ENCODE results near the gene EVC2. TPM values are rescaled to one million over a fixed set of nuclear protein-coding genes. Genes with fewer than 3 reads are reported as not detected.

EVC2 gene
- total RNA-seq, 1 donor from 2014 or later: 5.2 TPM

- Histone ChIP-seq H3K36me3 (ENCODE audit: control insufficient read depth in 3 of 3, insufficient read depth in 3 of 3, low read length in 3 of 3) (no peaks in the 10 kb centered on the region), H3K9ac (ENCODE audit: low read depth in 1 of 3, low read length in 3 of 3) (no peak overlapping the region), H3K27ac (ENCODE audit: low read depth, low read length) (no peak overlapping the region), H3K9me3 (ENCODE audit: control insufficient read depth in 3 of 3, low read length in 3 of 3) (no peaks in the 10 kb centered on the region), H3K4me3 (ENCODE audit: low read length in 3 of 3) (peak overlapping the region in 2 of 3 donors; percentile 69 to 71), H3K4me1 (ENCODE audit: control insufficient read depth in 3 of 3, insufficient read depth in 3 of 3, low read length in 3 of 3) (peaks cover 18 to 20% (median 19%) of the 10 kb centered on the region in 3 donors), H3K27me3 (ENCODE audit: control insufficient read depth in 3 of 3, insufficient read depth in 3 of 3, low read length in 3 of 3) (peaks cover 18 to 32% (median 26%) of the 10 kb centered on the region in 3 donors)
Observed at GRCh38 chr4:5707366-5707765, 993 bp downstream of the EVC2 start.

- no peak overlapping the region for H3K27ac ChIP-seq (ENCODE audit: low read depth, low read length)
- H3K4me1 ChIP-seq (ENCODE audit: control insufficient read depth in 3 of 3, insufficient read depth in 3 of 3, low read length in 3 of 3): peaks cover 15 to 19% (median 16%) of the 10 kb centered on the region in 3 donors
- H3K27me3 ChIP-seq (ENCODE audit: control insufficient read depth in 3 of 3, insufficient read depth in 3 of 3, low read length in 3 of 3): peaks cover 18 to 31% (median 26%) of the 10 kb centered on the region in 3 donors
- peak overlapping the region in 1 of 3 donors; percentile 2 for H3K4me3 ChIP-seq (ENCODE audit: low read length in 3 of 3)
- no peaks in the 10 kb centered on the region for H3K9me3 ChIP-seq (ENCODE audit: control insufficient read depth in 3 of 3, low read length in 3 of 3)
- no peak overlapping the region for H3K9ac ChIP-seq (ENCODE audit: low read depth in 1 of 3, low read length in 3 of 3)
- no peaks in the 10 kb centered on the region for H3K36me3 ChIP-seq (ENCODE audit: control insufficient read depth in 3 of 3, insufficient read depth in 3 of 3, low read length in 3 of 3)
Observed at GRCh38 chr4:5706486-5707290, 1.7 kb downstream of the EVC2 start.

- Histone ChIP-seq H3K36me3 (ENCODE audit: control insufficient read depth in 3 of 3, insufficient read depth in 3 of 3, low read length in 3 of 3) (no peaks in the 10 kb centered on the region), H3K27ac (ENCODE audit: low read depth, low read length) (no peak overlapping the region), H3K9me3 (ENCODE audit: control insufficient read depth in 3 of 3, low read length in 3 of 3) (no peaks in the 10 kb centered on the region), H3K4me3 (ENCODE audit: low read length in 3 of 3) (no peak overlapping the region), H3K9ac (ENCODE audit: low read depth in 1 of 3, low read length in 3 of 3) (no peak overlapping the region), H3K4me1 (ENCODE audit: control insufficient read depth in 3 of 3, insufficient read depth in 3 of 3, low read length in 3 of 3) (peaks cover 15 to 18% (median 16%) of the 10 kb centered on the region in 3 donors), H3K27me3 (ENCODE audit: control insufficient read depth in 3 of 3, insufficient read depth in 3 of 3, low read length in 3 of 3) (peaks cover 18 to 30% (median 26%) of the 10 kb centered on the region in 3 donors)
Observed at GRCh38 chr4:5705647-5706320, 2.6 kb downstream of the EVC2 start.

- Histone ChIP-seq H3K36me3 (ENCODE audit: control insufficient read depth in 3 of 3, insufficient read depth in 3 of 3, low read length in 3 of 3) (no peaks in the 10 kb centered on the region), H3K27ac (ENCODE audit: low read depth, low read length) (no peak overlapping the region), H3K27me3 (ENCODE audit: control insufficient read depth in 3 of 3, insufficient read depth in 3 of 3, low read length in 3 of 3) (peaks cover 18 to 24% (median 18%) of the 10 kb centered on the region in 3 donors), H3K9ac (ENCODE audit: low read depth in 1 of 3, low read length in 3 of 3) (no peak overlapping the region), H3K9me3 (ENCODE audit: control insufficient read depth in 3 of 3, low read length in 3 of 3) (no peaks in the 10 kb centered on the region), H3K4me3 (ENCODE audit: low read length in 3 of 3) (no peak overlapping the region), H3K4me1 (ENCODE audit: control insufficient read depth in 3 of 3, insufficient read depth in 3 of 3, low read length in 3 of 3) (peaks cover 9 to 14% (median 12%) of the 10 kb centered on the region in 3 donors)
Observed at GRCh38 chr4:5704276-5704675, 4.1 kb downstream of the EVC2 start.

- no peak overlapping the region for H3K9ac ChIP-seq (ENCODE audit: low read depth in 1 of 3, low read length in 3 of 3)
- no peaks in the 10 kb centered on the region for H3K36me3 ChIP-seq (ENCODE audit: control insufficient read depth in 3 of 3, insufficient read depth in 3 of 3, low read length in 3 of 3)
- H3K4me3 ChIP-seq (ENCODE audit: low read length in 3 of 3): no peak overlapping the region
- H3K27me3 ChIP-seq (ENCODE audit: control insufficient read depth in 3 of 3, insufficient read depth in 3 of 3, low read length in 3 of 3): peaks cover 14 to 20% (median 14%) of the 10 kb centered on the region in 3 donors
- H3K9me3 ChIP-seq (ENCODE audit: control insufficient read depth in 3 of 3, low read length in 3 of 3): no peaks in the 10 kb centered on the region
- peaks cover 9 to 12% (median 12%) of the 10 kb centered on the region in 3 donors for H3K4me1 ChIP-seq (ENCODE audit: control insufficient read depth in 3 of 3, insufficient read depth in 3 of 3, low read length in 3 of 3)
- no peak overlapping the region for H3K27ac ChIP-seq (ENCODE audit: low read depth, low read length)
Observed at GRCh38 chr4:5703831-5704230, 4.5 kb downstream of the EVC2 start.

- peaks cover 3 to 4% (median 3%) of the 10 kb centered on the region in 3 donors for H3K4me1 ChIP-seq (ENCODE audit: control insufficient read depth in 3 of 3, insufficient read depth in 3 of 3, low read length in 3 of 3)
- H3K9me3 ChIP-seq (ENCODE audit: control insufficient read depth in 3 of 3, low read length in 3 of 3): no peaks in the 10 kb centered on the region
- H3K27me3 ChIP-seq (ENCODE audit: control insufficient read depth in 3 of 3, insufficient read depth in 3 of 3, low read length in 3 of 3): peaks cover 3 to 6% (median 4%) of the 10 kb centered on the region in 3 donors
Observed at GRCh38 chr4:5701971-5702370, 6.4 kb downstream of the EVC2 start.

GRCh38 chr4:5700459-5700858 is 7.9 kb downstream of the EVC2 start:
- Histone ChIP-seq H3K4me1 (ENCODE audit: control insufficient read depth in 3 of 3, insufficient read depth in 3 of 3, low read length in 3 of 3) (no peaks in the 10 kb centered on the region), H3K4me3 (ENCODE audit: low read length in 3 of 3) (no peak overlapping the region), H3K36me3 (ENCODE audit: control insufficient read depth in 3 of 3, insufficient read depth in 3 of 3, low read length in 3 of 3) (no peaks in the 10 kb centered on the region), H3K9ac (ENCODE audit: low read depth in 1 of 3, low read length in 3 of 3) (no peak overlapping the region), H3K27ac (ENCODE audit: low read depth, low read length) (no peak overlapping the region), H3K27me3 (ENCODE audit: control insufficient read depth in 3 of 3, insufficient read depth in 3 of 3, low read length in 3 of 3) (no peaks in the 10 kb centered on the region), H3K9me3 (ENCODE audit: control insufficient read depth in 3 of 3, low read length in 3 of 3) (no peaks in the 10 kb centered on the region)

More at GRCh38 chr4:5701971-5702370, 6.4 kb downstream of the EVC2 start:
- no peak overlapping the region for H3K4me3 ChIP-seq (ENCODE audit: low read length in 3 of 3)
- H3K9ac ChIP-seq (ENCODE audit: low read depth in 1 of 3, low read length in 3 of 3): no peak overlapping the region
- no peak overlapping the region for H3K27ac ChIP-seq (ENCODE audit: low read depth, low read length)
- no peaks in the 10 kb centered on the region for H3K36me3 ChIP-seq (ENCODE audit: control insufficient read depth in 3 of 3, insufficient read depth in 3 of 3, low read length in 3 of 3)

GRCh38 chr4:5696341-5696740 is 12.0 kb downstream of the EVC2 start:
- Histone ChIP-seq H3K27me3 (ENCODE audit: control insufficient read depth in 3 of 3, insufficient read depth in 3 of 3, low read length in 3 of 3) (no peaks in the 10 kb centered on the region), H3K36me3 (ENCODE audit: control insufficient read depth in 3 of 3, insufficient read depth in 3 of 3, low read length in 3 of 3) (peaks cover 0 to 5% (median 2%) of the 10 kb centered on the region in 3 donors), H3K9ac (ENCODE audit: low read depth in 1 of 3, low read length in 3 of 3) (no peak overlapping the region), H3K9me3 (ENCODE audit: control insufficient read depth in 3 of 3, low read length in 3 of 3) (no peaks in the 10 kb centered on the region), H3K27ac (ENCODE audit: low read depth, low read length) (no peak overlapping the region), H3K4me1 (ENCODE audit: control insufficient read depth in 3 of 3, insufficient read depth in 3 of 3, low read length in 3 of 3) (no peaks in the 10 kb centered on the region), H3K4me3 (ENCODE audit: low read length in 3 of 3) (no peak overlapping the region)

- Histone ChIP-seq H3K4me3 (ENCODE audit: low read length in 3 of 3) (no peak overlapping the region), H3K27me3 (ENCODE audit: control insufficient read depth in 3 of 3, insufficient read depth in 3 of 3, low read length in 3 of 3) (no peaks in the 10 kb centered on the region), H3K36me3 (ENCODE audit: control insufficient read depth in 3 of 3, insufficient read depth in 3 of 3, low read length in 3 of 3) (peaks cover 0 to 15% (median 5%) of the 10 kb centered on the region in 3 donors), H3K27ac (ENCODE audit: low read depth, low read length) (no peak overlapping the region), H3K9ac (ENCODE audit: low read depth in 1 of 3, low read length in 3 of 3) (no peak overlapping the region), H3K4me1 (ENCODE audit: control insufficient read depth in 3 of 3, insufficient read depth in 3 of 3, low read length in 3 of 3) (no peaks in the 10 kb centered on the region), H3K9me3 (ENCODE audit: control insufficient read depth in 3 of 3, low read length in 3 of 3) (no peaks in the 10 kb centered on the region)
Observed at GRCh38 chr4:5693871-5694270, 14.5 kb downstream of the EVC2 start.
